Colonic mucosa (tissue), 4 donors: ENCODE results near the gene LRP1B. TPM values are rescaled to one million over a fixed set of nuclear protein-coding genes. Genes with fewer than 3 reads are reported as not detected.
"Not testable (repeated sequence)": the region's sequence is repeated elsewhere in the genome, so short reads cannot be mapped to it uniquely, and the experiment has no call there.

Experiments used
- DNase-seq: peaks from one replicate; pipeline ENCODE4 v3.0.0-alpha.2; 2020
- H3K27ac ChIP-seq: fragments of 200-600 bp; one replicate; pipeline ENCODE4 v1.8.0; 2021
- H3K27me3 ChIP-seq: fragments of 200-600 bp; one replicate; pipeline ENCODE4 v1.8.0; 2021
- H3K36me3 ChIP-seq: fragments of 200-600 bp; one replicate; pipeline ENCODE4 v1.8.0; 2021
- H3K4me1 ChIP-seq: fragments of 200-600 bp; one replicate; pipeline ENCODE4 v1.8.0; 2021; ENCODE audit warnings: mild to moderate bottlenecking
- H3K4me3 ChIP-seq: fragments of 200-600 bp; one replicate; pipeline ENCODE4 v1.8.0; 2021
- H3K9ac ChIP-seq, 2 donors: one replicate each; pipeline ENCODE4 v1.7.0; 2013; ENCODE audit warnings: control low read depth in 2 of 2, low read depth in 2 of 2, low read length in 2 of 2
- H3K9me3 ChIP-seq: fragments of 200-600 bp; one replicate; pipeline ENCODE4 v1.8.0; 2021
- intact Hi-C: fragments of 100-400 bp; cut with DNase I; formaldehyde crosslinking; loops from one replicate; pipeline ENCODE4 v1.14.1; 2022
- total RNA-seq, 2 donors: library from RNA; stranded (reverse); fragmentation: NEBNext Ultra II Directional in 1 of 2; extraction: Animal tissue kit (Norgen Biotek cat#: 25700) in 1 of 2; gene quantifications; one replicate each; pipeline ENCODE4 v1.2.1, GENCODE V29; 2021
- TF ChIP-seq, protein P1 (sequence below): fragments of 200-600 bp; IDR thresholded peaks from one replicate; pipeline ENCODE4 v1.8.0; 2022; ENCODE audit warnings: antibody characterized with exemption, mild to moderate bottlenecking
- donor health status: healthy.
- donor health status: DM: no; HTN: no; CAD: no.
- donor health status: DM: no; HTN: no; CAD: no.

LRP1B gene
- total RNA-seq, 2 donors from 2014 or later = 0.10 to 0.19 TPM

DNA sequence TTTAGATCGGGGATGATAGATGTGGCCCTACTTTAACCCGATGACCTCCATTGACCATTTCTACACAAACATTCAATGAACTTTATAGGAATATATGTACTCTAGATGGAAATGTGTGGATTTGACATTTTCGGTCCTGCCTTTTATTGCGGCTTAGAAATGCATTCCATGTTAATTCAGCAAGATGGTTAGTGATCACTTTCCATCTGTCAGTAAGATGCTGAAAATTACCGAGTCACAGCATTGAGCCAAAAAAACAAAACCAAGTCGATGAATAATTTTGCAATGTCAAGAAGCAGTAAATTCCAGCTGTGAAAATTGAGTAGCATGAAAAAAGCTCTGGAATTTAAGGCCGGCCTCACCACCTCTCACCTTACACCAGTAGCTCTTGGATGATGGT is 1708.1 kb downstream of the LRP1B start:
- Histone ChIP-seq H3K4me3 (no peak overlapping the region), H3K4me1 (no peaks in the 10 kb centered on the region), H3K9me3 (no peaks in the 10 kb centered on the region), H3K27ac (no peak overlapping the region), H3K36me3 (no peaks in the 10 kb centered on the region), H3K27me3 (no peaks in the 10 kb centered on the region), H3K9ac (no peak overlapping the region)
- TF ChIP-seq, protein P1, sequence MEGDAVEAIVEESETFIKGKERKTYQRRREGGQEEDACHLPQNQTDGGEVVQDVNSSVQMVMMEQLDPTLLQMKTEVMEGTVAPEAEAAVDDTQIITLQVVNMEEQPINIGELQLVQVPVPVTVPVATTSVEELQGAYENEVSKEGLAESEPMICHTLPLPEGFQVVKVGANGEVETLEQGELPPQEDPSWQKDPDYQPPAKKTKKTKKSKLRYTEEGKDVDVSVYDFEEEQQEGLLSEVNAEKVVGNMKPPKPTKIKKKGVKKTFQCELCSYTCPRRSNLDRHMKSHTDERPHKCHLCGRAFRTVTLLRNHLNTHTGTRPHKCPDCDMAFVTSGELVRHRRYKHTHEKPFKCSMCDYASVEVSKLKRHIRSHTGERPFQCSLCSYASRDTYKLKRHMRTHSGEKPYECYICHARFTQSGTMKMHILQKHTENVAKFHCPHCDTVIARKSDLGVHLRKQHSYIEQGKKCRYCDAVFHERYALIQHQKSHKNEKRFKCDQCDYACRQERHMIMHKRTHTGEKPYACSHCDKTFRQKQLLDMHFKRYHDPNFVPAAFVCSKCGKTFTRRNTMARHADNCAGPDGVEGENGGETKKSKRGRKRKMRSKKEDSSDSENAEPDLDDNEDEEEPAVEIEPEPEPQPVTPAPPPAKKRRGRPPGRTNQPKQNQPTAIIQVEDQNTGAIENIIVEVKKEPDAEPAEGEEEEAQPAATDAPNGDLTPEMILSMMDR = no peak
- no peak for DNase-seq
- intact Hi-C loops = no loop called here

DNA sequence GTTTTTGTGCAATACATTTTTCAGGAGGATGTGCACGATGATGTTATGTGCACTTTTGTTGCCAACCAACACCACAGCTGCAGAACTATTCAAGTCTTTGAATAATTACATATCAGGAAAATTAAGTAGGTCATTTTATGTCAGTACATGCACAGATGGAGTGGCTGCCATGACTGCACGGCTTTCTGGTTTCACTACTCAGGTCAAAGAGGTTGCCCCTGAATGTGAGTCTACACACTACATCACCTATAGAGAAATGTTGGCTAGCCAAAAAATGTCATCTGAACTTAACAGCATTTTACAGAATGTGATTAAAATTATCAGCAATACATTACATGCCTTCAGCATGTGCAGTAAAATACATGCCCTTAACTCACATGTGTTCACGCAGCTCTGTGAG is 1713.3 kb downstream of the LRP1B start:
- Histone ChIP-seq H3K27me3 (no peaks in the 10 kb centered on the region), H3K9me3 (no peaks in the 10 kb centered on the region), H3K36me3 (no peaks in the 10 kb centered on the region), H3K4me1 (no peaks in the 10 kb centered on the region), H3K9ac (no peak overlapping the region), H3K4me3 (no peak overlapping the region), H3K27ac (no peak overlapping the region)
- intact Hi-C loops = no loop called here
- TF ChIP-seq, protein P1 = no peak
- DNase-seq = no peak

DNA sequence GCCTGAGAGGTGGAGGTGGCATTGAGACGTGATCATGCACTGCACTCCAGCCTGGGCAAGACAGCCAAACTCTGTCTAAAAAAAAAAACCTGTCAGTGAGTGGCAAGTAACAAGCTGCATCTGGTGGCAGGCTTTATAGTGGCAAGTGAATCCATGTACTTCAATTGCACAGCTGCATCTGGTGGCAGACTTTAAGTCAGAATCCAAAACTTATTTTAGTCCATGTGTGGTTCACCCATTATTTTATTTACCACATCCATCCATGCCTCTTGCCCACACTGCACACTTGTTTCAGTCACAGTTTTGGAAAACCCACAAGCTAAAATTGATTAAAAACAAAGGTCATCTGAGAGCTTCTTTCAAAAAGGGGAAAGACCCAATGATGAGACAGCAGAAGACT is 1714.2 kb downstream of the LRP1B start:
- Histone ChIP-seq H3K9ac (no peak overlapping the region), H3K4me3 (no peak overlapping the region), H3K9me3 (no peaks in the 10 kb centered on the region), H3K36me3 (no peaks in the 10 kb centered on the region), H3K4me1 (no peaks in the 10 kb centered on the region), H3K27ac (no peak overlapping the region), H3K27me3 (no peaks in the 10 kb centered on the region)
- TF ChIP-seq, protein P1 = no peak
- intact Hi-C loops = no loop called here
- DNase-seq = no peak

DNA sequence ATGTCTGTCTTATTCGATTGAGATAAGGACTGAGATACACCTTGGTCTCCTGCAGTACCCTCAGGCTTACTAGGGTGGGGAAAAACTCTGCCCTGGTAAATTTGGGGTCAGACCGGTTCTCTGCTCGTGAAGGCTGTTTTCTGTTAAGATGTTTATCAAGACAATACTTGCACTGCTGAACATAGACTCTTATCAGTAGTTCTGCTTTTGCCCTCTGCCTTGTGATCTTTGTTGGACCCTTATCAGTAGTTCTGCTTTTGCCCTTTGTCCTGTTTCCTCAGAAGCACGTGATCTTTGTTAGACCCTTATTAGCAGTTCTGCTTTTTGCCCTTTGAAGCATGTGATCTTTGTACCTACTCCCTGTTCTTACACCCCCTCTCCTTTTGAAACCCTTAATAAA is 1715.8 kb downstream of the LRP1B start:
- intact Hi-C loops, DNase-seq, H3K27ac ChIP-seq, H3K4me3 ChIP-seq, H3K27me3 ChIP-seq, H3K9ac ChIP-seq, H3K4me1 ChIP-seq, H3K9me3 ChIP-seq, H3K36me3 ChIP-seq: not testable (repeated sequence)

DNA sequence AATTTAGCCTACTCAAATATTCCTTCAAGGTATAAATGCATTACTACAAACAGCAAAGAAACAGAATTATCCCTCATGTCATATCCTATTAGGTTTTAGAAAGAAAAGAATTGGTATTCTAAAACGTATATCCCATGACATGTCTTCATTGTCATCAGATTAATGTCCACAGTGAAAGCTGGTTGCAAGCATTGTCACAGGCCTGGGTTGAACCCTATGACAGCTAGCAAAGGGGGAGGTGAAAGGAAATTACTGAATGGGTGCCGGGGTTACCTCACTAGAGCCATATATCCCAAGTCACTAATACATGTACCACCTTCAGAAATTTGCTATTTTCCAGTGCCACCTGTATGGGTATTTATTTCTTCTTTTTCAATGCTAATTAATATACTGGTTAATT is 1720.1 kb downstream of the LRP1B start:
- TF ChIP-seq, protein P1 = no peak
- Histone ChIP-seq H3K4me1 (no peaks in the 10 kb centered on the region), H3K27me3 (no peaks in the 10 kb centered on the region), H3K36me3 (no peaks in the 10 kb centered on the region), H3K9ac (no peak overlapping the region), H3K9me3 (no peaks in the 10 kb centered on the region), H3K27ac (no peak overlapping the region), H3K4me3 (no peak overlapping the region)
- intact Hi-C loops = no loop called here
- no peak for DNase-seq

DNA sequence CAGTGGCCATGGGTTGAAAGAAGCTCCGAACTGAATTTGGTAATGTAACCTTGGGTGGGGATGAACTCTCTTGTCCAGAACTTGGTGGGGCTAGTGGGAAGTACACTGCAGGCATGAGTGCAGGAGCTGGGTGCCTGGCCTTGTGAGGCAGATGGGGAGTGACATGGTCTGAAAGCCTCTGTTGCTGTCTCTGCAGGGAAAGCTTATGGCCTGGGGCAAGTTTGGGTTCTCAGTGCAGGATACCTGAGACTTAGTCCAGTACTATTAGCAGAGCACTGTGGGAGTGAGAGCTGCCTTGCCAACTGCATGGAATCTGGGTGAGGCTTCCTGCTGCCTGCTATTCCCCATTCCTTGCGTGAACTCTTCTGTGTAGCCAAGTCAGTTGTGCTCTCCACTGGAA is 1729.8 kb downstream of the LRP1B start:
- no peak overlapping the region for H3K27ac ChIP-seq
- no peaks in the 10 kb centered on the region for H3K4me1 ChIP-seq
- TF ChIP-seq, protein P1 = no peak
- intact Hi-C loops = no loop called here
- H3K9ac ChIP-seq = no peak overlapping the region
- no peaks in the 10 kb centered on the region for H3K9me3 ChIP-seq
- no peak overlapping the region for H3K4me3 ChIP-seq
- no peaks in the 10 kb centered on the region for H3K36me3 ChIP-seq
- H3K27me3 ChIP-seq = no peaks in the 10 kb centered on the region
- no peak for DNase-seq
